Stimulated activated memory B cell treated with anti-CD40 and anti-IgM and Interleukin-4, amounts not matched to agents 10 μg/mL and 1 μg/mL and 100 μg/mL, for 72 hours (primary cell): ENCODE measurements around the gene NAV3.
A peak's percentile ranks its signal among the peaks of the same experiment; 100 is the strongest.

ENCODE experiments used
- ATAC-seq: fragments of 150-1000 bp; cut with Tn5 transposase; 2 replicates; pipeline ENCODE4 v1.10.0; 2021
- H3K27ac Mint-ChIP-seq: one replicate; pipeline ENCODE4 v1.8.0; 2022; ENCODE audit warnings: mild to moderate bottlenecking, mixed read lengths
- H3K27me3 Mint-ChIP-seq: one replicate; pipeline ENCODE4 v1.8.0; 2022; ENCODE audit warnings: mixed read lengths
- H3K36me3 Mint-ChIP-seq: one replicate; pipeline ENCODE4 v1.8.0; 2022; ENCODE audit warnings: mixed read lengths
- H3K4me1 Mint-ChIP-seq: one replicate; pipeline ENCODE4 v1.8.0; 2022; ENCODE audit warnings: mixed read lengths
- H3K4me3 Mint-ChIP-seq: one replicate; pipeline ENCODE4 v1.8.0; 2022; ENCODE audit warnings: mild to moderate bottlenecking, moderate library complexity, mixed read lengths
- H3K9me3 Mint-ChIP-seq: one replicate; pipeline ENCODE4 v1.8.0; 2022; ENCODE audit warnings: mixed read lengths

The NAV3 gene

DNA sequence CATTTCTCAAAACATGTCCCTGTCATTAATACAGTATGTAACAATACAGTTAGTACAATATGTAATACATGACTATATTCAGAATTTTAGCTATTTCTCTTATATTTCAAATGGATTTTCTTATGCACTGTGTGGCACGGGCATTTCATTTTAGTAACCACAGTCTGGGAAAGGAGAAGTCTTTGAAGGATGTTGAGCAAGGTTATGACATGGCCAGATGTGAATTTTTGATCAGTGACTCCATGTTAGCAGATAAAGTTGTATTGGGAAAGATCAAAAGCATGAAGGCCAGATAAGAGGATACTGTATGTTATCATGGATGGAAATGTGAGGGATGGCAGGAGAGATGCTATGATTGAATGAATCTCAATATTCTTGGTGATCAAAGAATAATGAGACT, 285.2 kb downstream of the NAV3 start:
- Mint-ChIP-seq H3K9me3 (peaks cover 16% of the 10 kb centered on the region), H3K27me3 (no peaks in the 10 kb centered on the region), H3K36me3 (no peaks in the 10 kb centered on the region), H3K27ac (no peak overlapping the region), H3K4me3 (no peak overlapping the region), H3K4me1 (no peaks in the 10 kb centered on the region)
- ATAC-seq = no peak

- Mint-ChIP-seq H3K36me3 (no peaks in the 10 kb centered on the region), H3K9me3 (peaks cover 9% of the 10 kb centered on the region), H3K4me1 (no peaks in the 10 kb centered on the region), H3K27me3 (no peaks in the 10 kb centered on the region), H3K4me3 (no peak overlapping the region), H3K27ac (no peak overlapping the region)
- no peak for ATAC-seq
Measured at GRCh38 chr12:78118036-78118435, 287.3 kb downstream of the NAV3 start.

DNA sequence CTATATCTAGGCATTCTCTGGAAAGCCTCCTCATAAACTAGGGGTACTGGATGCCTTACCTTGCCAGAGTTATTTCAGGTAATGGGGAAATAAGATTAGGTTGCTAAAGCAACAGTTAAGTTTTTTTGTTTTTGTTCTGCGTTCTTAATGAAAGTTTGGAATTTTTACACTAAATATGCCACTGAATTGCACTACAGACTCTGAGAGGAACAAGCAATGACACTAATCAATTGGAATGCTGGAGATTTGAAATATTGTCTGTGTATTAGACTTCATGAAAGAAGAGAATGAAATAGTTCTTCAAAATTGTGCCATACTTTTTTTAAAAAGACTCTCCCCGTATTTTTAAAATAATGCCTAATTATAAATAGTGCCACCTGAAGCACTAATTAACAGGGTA, 287.8 kb downstream of the NAV3 start:
- Mint-ChIP-seq H3K4me3 (no peak overlapping the region), H3K36me3 (no peaks in the 10 kb centered on the region), H3K4me1 (no peaks in the 10 kb centered on the region), H3K9me3 (peaks cover 9% of the 10 kb centered on the region), H3K27ac (no peak overlapping the region), H3K27me3 (no peaks in the 10 kb centered on the region)
- no peak for ATAC-seq

DNA sequence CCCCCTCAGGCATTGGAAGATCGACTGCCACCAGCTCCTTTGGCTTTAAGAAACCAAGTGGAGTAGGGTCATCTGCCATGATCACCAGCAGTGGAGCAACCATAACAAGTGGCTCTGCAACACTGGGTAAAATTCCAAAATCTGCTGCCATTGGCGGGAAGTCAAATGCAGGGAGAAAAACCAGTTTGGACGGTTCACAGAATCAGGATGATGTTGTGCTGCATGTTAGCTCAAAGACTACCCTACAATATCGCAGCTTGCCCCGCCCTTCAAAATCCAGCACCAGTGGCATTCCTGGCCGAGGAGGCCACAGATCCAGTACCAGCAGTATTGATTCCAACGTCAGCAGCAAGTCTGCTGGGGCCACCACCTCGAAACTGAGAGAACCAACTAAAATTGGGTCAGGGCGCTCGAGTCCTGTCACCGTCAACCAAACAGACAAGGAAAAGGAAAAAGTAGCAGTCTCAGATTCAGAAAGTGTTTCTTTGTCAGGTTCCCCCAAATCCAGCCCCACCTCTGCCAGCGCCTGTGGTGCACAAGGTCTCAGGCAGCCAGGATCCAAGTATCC, 288.7 kb downstream of the NAV3 start:
- Mint-ChIP-seq H3K27ac (no peak overlapping the region), H3K27me3 (no peaks in the 10 kb centered on the region), H3K36me3 (no peaks in the 10 kb centered on the region), H3K9me3 (peaks cover 1% of the 10 kb centered on the region), H3K4me3 (no peak overlapping the region), H3K4me1 (no peaks in the 10 kb centered on the region)
- no peak for ATAC-seq

GRCh38 chr12:78120306-78120705, 289.6 kb downstream of the NAV3 start:
- Mint-ChIP-seq H3K4me1 (no peaks in the 10 kb centered on the region), H3K9me3 (no peaks in the 10 kb centered on the region), H3K27me3 (no peaks in the 10 kb centered on the region), H3K27ac (no peak overlapping the region), H3K36me3 (no peaks in the 10 kb centered on the region), H3K4me3 (no peak overlapping the region)
- ATAC-seq = no peak

DNA sequence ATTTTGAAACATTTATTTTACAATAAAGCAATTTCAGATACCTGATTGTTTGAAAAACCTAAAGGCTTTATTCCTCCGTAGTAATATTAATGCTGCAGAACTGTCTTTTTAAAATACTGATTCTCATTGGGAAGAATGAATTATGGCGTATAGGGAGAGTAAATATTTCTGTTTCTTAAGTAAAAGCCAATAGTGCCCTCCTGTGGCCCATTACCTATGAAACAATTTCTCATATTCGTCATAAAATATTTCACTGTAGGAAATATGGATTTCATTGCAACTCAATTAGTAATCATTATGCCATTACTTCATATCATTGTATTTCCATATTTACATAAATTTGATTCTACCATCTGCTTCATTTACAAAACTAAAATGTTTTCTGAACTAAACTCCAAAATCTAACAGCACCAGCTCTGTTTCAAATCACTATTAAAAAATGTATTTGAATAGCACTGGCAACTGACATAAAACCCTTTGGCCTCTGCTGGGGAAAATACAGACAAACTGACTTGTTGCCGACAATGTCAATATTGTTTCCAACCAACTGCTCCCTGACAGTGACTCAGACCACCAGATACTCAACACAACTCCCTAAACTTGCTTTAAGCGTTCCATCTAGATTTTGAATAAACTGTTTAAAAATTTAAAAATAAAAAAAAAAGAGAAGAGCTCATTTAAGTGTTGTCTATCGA, 290.3 kb downstream of the NAV3 start:
- H3K27ac Mint-ChIP-seq = no peak overlapping the region
- H3K4me1 Mint-ChIP-seq = no peaks in the 10 kb centered on the region
- ATAC-seq = no peak
- no peaks in the 10 kb centered on the region for H3K27me3 Mint-ChIP-seq
- no peak overlapping the region for H3K4me3 Mint-ChIP-seq
- H3K9me3 Mint-ChIP-seq = no peaks in the 10 kb centered on the region
- H3K36me3 Mint-ChIP-seq = no peaks in the 10 kb centered on the region

DNA sequence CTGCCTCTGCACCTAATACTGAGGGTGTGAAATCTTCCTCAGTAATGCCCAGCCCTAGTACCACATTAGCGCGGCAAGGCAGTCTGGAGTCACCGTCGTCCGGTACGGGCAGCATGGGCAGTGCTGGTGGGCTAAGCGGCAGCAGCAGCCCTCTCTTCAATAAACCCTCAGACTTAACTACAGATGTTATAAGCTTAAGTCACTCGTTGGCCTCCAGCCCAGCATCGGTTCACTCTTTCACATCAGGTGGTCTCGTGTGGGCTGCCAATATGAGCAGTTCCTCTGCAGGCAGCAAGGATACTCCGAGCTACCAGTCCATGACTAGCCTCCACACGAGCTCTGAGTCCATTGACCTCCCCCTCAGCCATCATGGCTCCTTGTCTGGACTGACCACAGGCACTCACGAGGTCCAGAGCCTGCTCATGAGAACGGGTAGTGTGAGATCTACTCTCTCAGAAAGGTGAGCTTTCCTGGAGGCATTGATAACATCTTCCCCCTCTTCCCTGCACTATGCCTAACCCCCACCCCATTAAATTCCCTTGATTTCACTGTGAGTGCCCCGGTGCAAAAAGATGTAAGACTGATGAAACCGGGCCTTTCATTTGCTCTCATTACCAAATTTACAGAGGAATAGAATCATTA, 291.4 kb downstream of the NAV3 start:
- Mint-ChIP-seq H3K36me3 (no peaks in the 10 kb centered on the region), H3K4me1 (no peaks in the 10 kb centered on the region)

DNA sequence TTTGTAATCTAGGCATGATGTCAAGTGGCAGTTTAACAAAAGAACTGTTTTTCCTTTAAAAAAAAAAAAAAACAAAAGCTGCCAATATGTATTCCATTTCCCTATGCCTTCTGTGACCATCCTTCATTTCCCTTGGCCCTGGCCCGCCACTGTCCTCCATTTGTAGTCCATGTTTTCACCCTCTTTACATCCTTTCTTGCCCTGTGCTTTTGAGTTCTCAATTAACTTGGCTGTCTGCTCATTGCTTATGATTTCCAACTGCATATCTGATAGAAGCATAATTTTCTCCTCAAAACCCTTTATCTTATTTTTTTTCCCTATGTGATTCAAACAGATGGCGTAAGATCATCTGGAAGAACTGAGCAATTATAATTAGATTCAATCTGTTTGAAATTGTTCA, 297.5 kb downstream of the NAV3 start:
- no peaks in the 10 kb centered on the region for H3K36me3 Mint-ChIP-seq
- H3K4me1 Mint-ChIP-seq = no peaks in the 10 kb centered on the region
- no peaks in the 10 kb centered on the region for H3K9me3 Mint-ChIP-seq
- no peaks in the 10 kb centered on the region for H3K27me3 Mint-ChIP-seq
- ATAC-seq = no peak
- no peak overlapping the region for H3K4me3 Mint-ChIP-seq
- no peak overlapping the region for H3K27ac Mint-ChIP-seq

More for the DNA sequence above, 291.4 kb downstream of the NAV3 start:
- no peak overlapping the region for H3K27ac Mint-ChIP-seq
- H3K4me3 Mint-ChIP-seq = no peak overlapping the region
- H3K27me3 Mint-ChIP-seq = no peaks in the 10 kb centered on the region
- peak; percentile 24 for ATAC-seq
- no peaks in the 10 kb centered on the region for H3K9me3 Mint-ChIP-seq

DNA sequence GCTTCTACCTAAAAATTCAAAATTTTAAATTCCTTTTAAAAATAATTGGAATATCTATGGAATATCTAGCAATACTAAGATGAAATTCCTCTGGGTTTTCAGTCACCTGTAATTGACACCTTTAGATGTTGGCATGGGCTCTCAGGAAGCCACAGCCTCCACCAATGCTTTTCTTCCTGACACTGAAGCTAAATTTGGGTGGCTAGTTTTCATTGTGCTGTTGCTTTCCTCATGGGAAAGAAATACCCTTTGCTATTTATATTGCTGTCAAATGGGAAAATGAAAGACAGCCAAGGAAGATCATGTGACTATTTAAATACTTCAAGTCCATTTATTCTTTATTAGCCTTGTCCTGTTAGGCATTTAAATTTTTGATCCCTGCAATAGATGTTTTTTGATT, 313.0 kb downstream of the NAV3 start:
- Mint-ChIP-seq H3K36me3 (no peaks in the 10 kb centered on the region), H3K4me3 (no peak overlapping the region), H3K27me3 (no peaks in the 10 kb centered on the region), H3K9me3 (no peaks in the 10 kb centered on the region), H3K4me1 (no peaks in the 10 kb centered on the region), H3K27ac (no peak overlapping the region)
- no peak for ATAC-seq

GRCh38 chr12:78145398-78145797, 314.7 kb downstream of the NAV3 start:
- no peaks in the 10 kb centered on the region for H3K27me3 Mint-ChIP-seq
- no peak overlapping the region for H3K4me3 Mint-ChIP-seq
- ATAC-seq = no peak
- H3K4me1 Mint-ChIP-seq = no peaks in the 10 kb centered on the region
- H3K27ac Mint-ChIP-seq = no peak overlapping the region
- H3K36me3 Mint-ChIP-seq = no peaks in the 10 kb centered on the region
- H3K9me3 Mint-ChIP-seq = no peaks in the 10 kb centered on the region

- Mint-ChIP-seq H3K27me3 (no peaks in the 10 kb centered on the region), H3K36me3 (no peaks in the 10 kb centered on the region), H3K4me1 (no peaks in the 10 kb centered on the region), H3K4me3 (no peak overlapping the region), H3K9me3 (no peaks in the 10 kb centered on the region), H3K27ac (no peak overlapping the region)
- no peak for ATAC-seq
Measured at GRCh38 chr12:78146365-78146772, 315.7 kb downstream of the NAV3 start.

GRCh38 chr12:78149459-78149858, 318.8 kb downstream of the NAV3 start:
- Mint-ChIP-seq H3K27ac (no peak overlapping the region), H3K27me3 (no peaks in the 10 kb centered on the region), H3K36me3 (no peaks in the 10 kb centered on the region), H3K9me3 (no peaks in the 10 kb centered on the region), H3K4me3 (no peak overlapping the region), H3K4me1 (no peaks in the 10 kb centered on the region)
- peak; percentile 8 for ATAC-seq

DNA sequence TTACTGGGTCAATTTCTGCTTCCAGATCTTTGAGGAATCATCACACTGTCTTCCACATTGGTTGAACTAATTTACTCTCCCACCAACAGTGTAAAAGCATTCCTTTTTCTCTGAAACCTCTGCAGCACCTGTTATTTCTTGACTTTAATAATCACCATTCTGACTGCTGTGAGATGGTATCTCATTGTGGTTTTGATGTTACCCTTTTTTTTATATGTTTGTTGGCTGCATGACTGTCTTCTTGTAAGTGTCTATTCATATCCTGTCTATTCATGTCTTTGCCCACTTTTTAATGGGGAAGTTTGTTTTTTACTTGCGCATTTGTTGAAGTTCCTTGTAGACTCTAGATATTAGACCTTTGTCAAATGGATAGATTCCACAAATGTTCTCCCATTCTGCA, 324.9 kb downstream of the NAV3 start:
- H3K4me1 Mint-ChIP-seq = no peaks in the 10 kb centered on the region
- H3K9me3 Mint-ChIP-seq = peaks cover 3% of the 10 kb centered on the region
- H3K4me3 Mint-ChIP-seq = no peak overlapping the region
- H3K27ac Mint-ChIP-seq = no peak overlapping the region
- no peaks in the 10 kb centered on the region for H3K36me3 Mint-ChIP-seq
- ATAC-seq = no peak
- peaks cover 16% of the 10 kb centered on the region for H3K27me3 Mint-ChIP-seq

DNA sequence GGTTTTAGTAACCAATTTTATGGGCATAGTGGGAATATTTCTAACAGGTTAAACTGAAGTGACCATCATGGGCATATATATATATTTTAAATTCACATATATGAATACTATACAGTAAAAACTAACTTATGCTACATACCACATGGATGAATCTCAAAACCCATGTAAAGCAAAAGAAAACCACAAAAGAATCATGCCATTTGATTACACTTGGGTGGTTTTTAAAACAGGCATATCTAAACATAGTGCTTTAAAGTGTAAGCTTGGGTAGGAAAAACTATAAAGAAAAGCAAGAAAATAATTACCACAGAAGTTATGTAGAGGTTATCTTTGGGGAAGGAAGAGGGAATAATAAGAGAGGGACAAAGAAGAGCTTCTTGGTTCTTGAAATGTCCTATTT, 326.1 kb downstream of the NAV3 start:
- Mint-ChIP-seq H3K27me3 (peaks cover 16% of the 10 kb centered on the region), H3K36me3 (no peaks in the 10 kb centered on the region), H3K9me3 (peaks cover 3% of the 10 kb centered on the region), H3K4me1 (no peaks in the 10 kb centered on the region), H3K4me3 (no peak overlapping the region), H3K27ac (no peak overlapping the region)
- ATAC-seq = no peak

GRCh38 chr12:78157199-78157598, 326.5 kb downstream of the NAV3 start:
- Mint-ChIP-seq H3K9me3 (peaks cover 3% of the 10 kb centered on the region), H3K4me3 (no peak overlapping the region), H3K27me3 (peaks cover 16% of the 10 kb centered on the region), H3K4me1 (no peaks in the 10 kb centered on the region), H3K36me3 (no peaks in the 10 kb centered on the region), H3K27ac (no peak overlapping the region)
- no peak for ATAC-seq

GRCh38 chr12:78164154-78164553, 333.5 kb downstream of the NAV3 start:
- Mint-ChIP-seq H3K36me3 (no peaks in the 10 kb centered on the region), H3K27ac (no peak overlapping the region), H3K4me3 (no peak overlapping the region), H3K9me3 (no peaks in the 10 kb centered on the region), H3K27me3 (no peaks in the 10 kb centered on the region), H3K4me1 (peaks cover 5% of the 10 kb centered on the region)
- ATAC-seq = no peak
